ENCODE data around the gene THSD4.

DNA sequence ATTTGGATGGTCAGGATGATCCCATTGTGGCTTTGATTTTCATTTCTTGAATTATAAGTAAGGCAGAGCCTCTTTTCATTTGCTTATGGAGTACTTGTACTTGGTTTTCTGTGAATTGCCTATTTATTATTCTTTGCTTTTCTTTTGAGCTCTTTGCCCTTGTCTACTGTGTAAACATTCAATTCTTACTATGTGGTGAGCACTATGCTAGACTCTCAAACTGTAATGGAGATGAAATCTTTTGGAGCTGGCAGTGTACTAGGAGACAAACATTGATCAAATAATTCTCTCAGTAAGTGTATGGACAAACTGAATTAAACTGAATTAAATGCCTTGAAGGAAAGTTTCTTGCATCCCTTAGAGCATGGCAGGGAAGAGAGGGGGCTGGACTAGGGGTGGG, 608.1 kb downstream of the THSD4 start:
- TF ChIP-seq EZH2 (IDR thresholded peaks at IDR 0.05) = no peak
- TF ChIP-seq POLR2AphosphoS5 (IDR thresholded peaks at IDR 0.05; ENCODE audit: borderline replicate concordance, low read depth, low read length) = no peak

Measured in SK-N-MC (cell line).